Mesothelial cell of epicardium (in vitro differentiated cells): Measurements from ENCODE around the gene CHRNB2. TPM values are rescaled to one million over a fixed set of nuclear protein-coding genes. Genes with fewer than 3 reads are reported as not detected.

Experiments used
- DNase-seq, 2 experiments: peaks; one replicate each; pipeline ENCODE4 v3.0.0; 2021; ENCODE audit warnings: low spot score in 2 of 2; ENCODE audit not compliant: unreplicated experiment in 2 of 2
- H3K27ac Mint-ChIP-seq: 2 replicates; pipeline ENCODE4 v1.8.0; 2021; ENCODE audit warnings: mixed read lengths
- H3K27me3 Mint-ChIP-seq: 2 replicates; pipeline ENCODE4 v1.8.0; 2021; ENCODE audit warnings: low read depth, mixed read lengths
- H3K36me3 Mint-ChIP-seq: 2 replicates; pipeline ENCODE4 v1.8.0; 2021; ENCODE audit warnings: mixed read lengths
- H3K4me1 Mint-ChIP-seq: 2 replicates; pipeline ENCODE4 v1.8.0; 2021; ENCODE audit warnings: mixed read lengths
- H3K4me3 Mint-ChIP-seq: 2 replicates; pipeline ENCODE4 v1.8.0; 2021; ENCODE audit warnings: mild to moderate bottlenecking, moderate library complexity, mixed read lengths
- H3K9me3 Mint-ChIP-seq: 2 replicates; pipeline ENCODE4 v1.8.0; 2021; ENCODE audit warnings: mixed read lengths
- CTCF ChIP-seq: fragments of 200-600 bp; sonication (generic); IDR thresholded peaks from one replicate; pipeline ENCODE4 v1.5.0; 2021; ENCODE audit warnings: antibody characterized with exemption; ENCODE audit not compliant: unreplicated experiment
- total RNA-seq: library from RNA; stranded (reverse); gene quantifications from 3 replicates; pipeline ENCODE4 v1.2.1, GENCODE V29; 2021

The CHRNB2 gene
- total RNA-seq, 1 donor from 2014 or later = 0.31 TPM

DNA sequence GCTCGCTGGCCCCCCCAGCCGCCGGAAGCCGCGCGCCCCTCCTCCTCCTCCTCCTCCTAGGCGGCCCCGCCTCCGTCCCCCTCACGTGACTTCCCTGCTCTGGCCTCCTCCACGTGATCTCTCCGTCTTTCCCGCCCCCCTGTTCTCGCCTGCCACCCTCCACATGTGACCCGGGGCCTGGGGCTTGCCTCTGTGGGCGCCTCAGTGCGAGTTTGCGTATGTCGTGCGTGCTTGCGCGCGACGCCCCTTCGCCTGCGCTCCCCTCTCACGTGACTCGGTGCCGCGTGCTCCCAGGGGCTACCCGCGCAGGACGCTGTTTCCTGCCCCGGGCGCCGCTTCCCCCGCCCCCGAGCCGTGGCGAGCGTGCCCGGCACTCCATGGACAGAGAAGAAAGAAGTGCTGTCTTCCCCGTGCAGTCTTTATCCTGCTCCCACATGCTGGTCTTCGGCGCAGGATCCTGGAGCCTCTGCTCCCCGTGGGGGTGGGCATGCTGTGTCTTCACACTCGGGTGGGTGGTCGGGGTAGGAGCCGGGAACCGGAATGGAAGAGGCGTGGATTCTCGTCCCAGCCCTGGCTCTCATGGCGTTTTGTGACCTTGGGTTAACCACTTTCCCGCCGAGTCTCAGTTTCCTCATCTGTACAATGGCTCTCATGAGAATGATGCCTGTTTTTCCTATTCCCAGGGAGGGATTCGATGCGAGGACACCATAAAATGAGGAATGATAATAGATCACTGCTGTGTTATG lies 8.7 kb upstream of the CHRNB2 start:
- peak overlapping the region; percentile 99 for H3K27ac Mint-ChIP-seq
- H3K27me3 Mint-ChIP-seq = peaks cover under 1% of the 10 kb centered on the region
- H3K4me1 Mint-ChIP-seq = peaks cover 33% of the 10 kb centered on the region
- H3K9me3 Mint-ChIP-seq = no peaks in the 10 kb centered on the region
- peaks cover 7% of the 10 kb centered on the region for H3K36me3 Mint-ChIP-seq
- H3K4me3 Mint-ChIP-seq = peak overlapping the region; percentile 79
- no peak for TF ChIP-seq CTCF
- DNase-seq = peak; percentile 98 to 99

GRCh38 chr1:154559466-154560044 lies 8.0 kb upstream of the CHRNB2 start:
- Mint-ChIP-seq H3K27me3 (peaks cover 2% of the 10 kb centered on the region), H3K4me1 (peaks cover 33% of the 10 kb centered on the region), H3K9me3 (no peaks in the 10 kb centered on the region), H3K36me3 (peaks cover 6% of the 10 kb centered on the region), H3K27ac (peak overlapping the region; percentile 99), H3K4me3 (peak overlapping the region; percentile 79)
- peak; percentile 71 to 86 for DNase-seq
- peak; percentile 82 for TF ChIP-seq CTCF

- no peak for DNase-seq
- Mint-ChIP-seq H3K27me3 (peaks cover 62% of the 10 kb centered on the region), H3K4me3 (no peak overlapping the region), H3K27ac (no peak overlapping the region), H3K36me3 (no peaks in the 10 kb centered on the region), H3K9me3 (no peaks in the 10 kb centered on the region), H3K4me1 (peaks cover 8% of the 10 kb centered on the region)
- no peak for TF ChIP-seq CTCF
These were observed 1.7 kb upstream of the CHRNB2 start for GRCh38 chr1:154565876-154566275.

GRCh38 chr1:154568157-154568815 lies 708 bp downstream of the CHRNB2 start:
- Mint-ChIP-seq H3K4me3 (peak overlapping the region; percentile 53), H3K27ac (no peak overlapping the region), H3K4me1 (peaks cover 8% of the 10 kb centered on the region), H3K36me3 (no peaks in the 10 kb centered on the region), H3K9me3 (no peaks in the 10 kb centered on the region), H3K27me3 (peaks cover 70% of the 10 kb centered on the region)
- no peak for DNase-seq
- TF ChIP-seq CTCF = no peak

DNA sequence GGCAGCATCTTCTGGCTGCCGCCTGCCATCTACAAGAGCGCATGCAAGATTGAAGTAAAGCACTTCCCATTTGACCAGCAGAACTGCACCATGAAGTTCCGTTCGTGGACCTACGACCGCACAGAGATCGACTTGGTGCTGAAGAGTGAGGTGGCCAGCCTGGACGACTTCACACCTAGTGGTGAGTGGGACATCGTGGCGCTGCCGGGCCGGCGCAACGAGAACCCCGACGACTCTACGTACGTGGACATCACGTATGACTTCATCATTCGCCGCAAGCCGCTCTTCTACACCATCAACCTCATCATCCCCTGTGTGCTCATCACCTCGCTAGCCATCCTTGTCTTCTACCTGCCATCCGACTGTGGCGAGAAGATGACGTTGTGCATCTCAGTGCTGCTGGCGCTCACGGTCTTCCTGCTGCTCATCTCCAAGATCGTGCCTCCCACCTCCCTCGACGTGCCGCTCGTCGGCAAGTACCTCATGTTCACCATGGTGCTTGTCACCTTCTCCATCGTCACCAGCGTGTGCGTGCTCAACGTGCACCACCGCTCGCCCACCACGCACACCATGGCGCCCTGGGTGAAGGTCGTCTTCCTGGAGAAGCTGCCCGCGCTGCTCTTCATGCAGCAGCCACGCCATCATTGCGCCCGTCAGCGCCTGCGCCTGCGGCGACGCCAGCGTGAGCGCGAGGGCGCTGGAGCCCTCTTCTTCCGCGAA lies 3.8 kb downstream of the CHRNB2 start:
- H3K9me3 Mint-ChIP-seq = no peaks in the 10 kb centered on the region
- H3K27ac Mint-ChIP-seq = no peak overlapping the region
- DNase-seq = no peak
- no peak overlapping the region for H3K4me3 Mint-ChIP-seq
- H3K4me1 Mint-ChIP-seq = peaks cover 21% of the 10 kb centered on the region
- H3K27me3 Mint-ChIP-seq = peaks cover 52% of the 10 kb centered on the region
- H3K36me3 Mint-ChIP-seq = no peaks in the 10 kb centered on the region
- no peak for TF ChIP-seq CTCF
